ENCODE measurements around the gene DGKG.

The DGKG gene

DNA sequence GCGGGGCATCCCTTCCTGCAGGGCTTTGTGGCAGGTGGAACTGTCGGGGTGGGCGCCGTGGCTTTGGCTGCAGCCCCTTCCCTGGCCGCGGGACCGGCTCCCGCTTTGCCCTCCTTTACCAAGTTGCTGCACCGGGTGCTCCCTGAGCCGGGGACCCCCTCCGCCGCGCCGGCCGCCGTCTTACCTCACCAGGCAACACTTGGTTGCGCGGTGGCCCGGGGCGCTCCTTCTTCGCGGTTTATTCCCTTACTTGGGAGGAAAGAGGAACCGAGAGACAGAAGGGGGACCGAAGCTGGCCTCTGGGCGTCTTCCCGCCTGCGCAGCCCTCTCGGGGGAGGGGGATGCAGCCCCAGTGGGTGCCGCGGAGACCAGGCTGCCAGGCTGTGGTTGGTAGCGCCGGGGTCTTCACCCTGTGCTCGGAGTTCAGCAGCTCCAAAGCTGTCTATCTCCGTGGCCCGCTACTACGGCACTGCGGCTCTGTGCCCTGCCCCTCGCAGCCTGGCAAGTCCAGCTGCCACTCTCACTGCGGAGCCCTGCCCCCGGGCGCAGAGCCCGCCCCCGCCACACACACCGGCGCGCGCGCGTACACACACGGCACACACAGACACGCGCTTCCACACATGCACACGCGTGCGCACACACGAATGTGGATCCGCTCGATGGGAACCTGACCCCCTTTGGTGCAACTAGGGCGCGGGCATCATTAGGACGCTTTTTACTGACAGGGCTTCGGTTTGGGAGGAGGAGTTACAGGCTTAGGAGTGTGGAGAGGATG lies at the start of gene DGKG:
TSS of gene DGKG (minus strand) at position 473 of the 775 bp plus-strand sequence. CDS start 41,775 bp downstream, outside the sequence.
- H3K27ac Mint-ChIP-seq: no peak within 1 kb of the TSS
- DNase-seq: peak; percentile 54
- H3K9me3 Mint-ChIP-seq: no peaks in the 10 kb centered on the region
- H3K36me3 Mint-ChIP-seq (ENCODE audit: low read depth): no peaks in the 10 kb centered on the region
- H3K4me1 Mint-ChIP-seq (ENCODE audit: low read depth): peaks cover 9% of the 10 kb centered on the region
- peak within 1 kb of the TSS; percentile 59 for H3K4me3 Mint-ChIP-seq
- H3K27me3 Mint-ChIP-seq: peaks cover 76% of the 10 kb centered on the region

DNA sequence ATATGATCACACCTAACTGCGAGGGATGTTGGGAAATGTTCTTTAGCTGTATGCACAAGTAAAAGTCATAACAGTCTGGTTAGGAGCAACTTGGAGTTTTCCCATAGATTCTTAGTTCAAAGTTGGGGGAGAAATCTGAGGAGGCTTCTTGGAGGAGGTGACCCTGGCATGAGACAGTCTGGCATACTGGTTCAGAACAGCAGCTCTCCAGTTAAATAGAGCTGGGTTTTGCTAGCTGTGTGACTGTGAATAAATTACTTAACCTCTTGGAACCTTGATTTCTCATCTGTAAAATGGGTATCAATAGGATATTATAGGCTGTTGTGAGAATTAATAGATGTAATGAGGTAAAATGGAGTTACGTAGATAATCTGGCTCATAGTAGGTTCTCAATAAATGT lies 49.1 kb upstream of the DGKG start:
- H3K4me3 Mint-ChIP-seq: no peak overlapping the region

DNA sequence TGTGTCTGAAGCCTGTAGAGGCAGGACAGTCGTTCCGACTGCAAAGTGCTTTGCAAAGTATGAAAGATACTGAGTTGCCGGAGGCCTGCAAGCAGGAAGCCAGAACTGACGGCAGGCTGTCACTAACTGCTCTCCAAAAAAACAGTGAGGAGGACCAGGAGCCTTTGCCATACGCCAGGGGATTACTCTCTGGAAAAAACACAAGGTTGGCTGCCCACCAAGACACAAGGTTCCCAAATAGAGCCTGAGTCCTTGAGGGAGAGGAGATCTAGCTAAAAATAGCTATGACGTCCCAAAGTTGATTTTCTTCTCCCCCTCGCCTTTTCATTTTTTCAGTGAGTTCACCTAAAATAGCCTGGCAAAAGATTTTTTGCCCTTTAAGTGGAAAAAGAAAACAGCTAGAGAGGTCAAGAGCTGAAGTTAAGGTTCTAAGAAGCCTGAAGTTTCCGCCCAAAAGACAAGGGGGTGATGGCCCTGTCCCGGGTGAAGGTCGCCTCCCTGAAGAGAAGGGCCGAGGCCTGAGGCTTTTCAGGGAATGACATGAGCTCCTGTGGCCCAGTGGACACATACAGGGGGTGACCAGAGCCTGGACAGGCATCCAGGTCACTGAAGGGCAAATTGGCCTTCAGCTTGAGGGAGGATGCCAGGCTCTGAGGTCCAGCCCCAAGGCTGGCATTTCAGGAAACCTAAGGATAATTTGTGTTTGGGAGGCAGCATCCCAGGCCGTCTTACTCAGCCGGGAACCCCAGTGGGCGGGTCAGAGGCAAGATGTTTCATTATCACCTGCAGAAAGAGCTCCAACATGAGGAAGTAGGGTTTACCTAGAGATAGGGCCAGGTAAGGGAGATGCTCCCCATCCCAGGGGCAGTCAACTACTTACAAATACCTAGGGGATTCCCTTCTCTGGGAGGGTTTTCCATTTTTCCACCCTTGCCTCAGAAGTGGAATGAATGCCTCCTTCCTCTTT lies 44.9 kb upstream of the DGKG start:
- Mint-ChIP-seq H3K27ac (no peak overlapping the region), H3K4me1 (ENCODE audit: low read depth) (peaks cover 13% of the 10 kb centered on the region), H3K9me3 (no peaks in the 10 kb centered on the region), H3K4me3 (no peak overlapping the region), H3K27me3 (peaks cover 16% of the 10 kb centered on the region), H3K36me3 (ENCODE audit: low read depth) (no peaks in the 10 kb centered on the region)
- no peak for DNase-seq

More for the DNA sequence above, 49.1 kb upstream of the DGKG start:
- DNase-seq: no peak
- no peaks in the 10 kb centered on the region for H3K9me3 Mint-ChIP-seq
- peaks cover 27% of the 10 kb centered on the region for H3K27me3 Mint-ChIP-seq
- no peak overlapping the region for H3K27ac Mint-ChIP-seq
- H3K36me3 Mint-ChIP-seq (ENCODE audit: low read depth): no peaks in the 10 kb centered on the region
- H3K4me1 Mint-ChIP-seq (ENCODE audit: low read depth): peaks cover 39% of the 10 kb centered on the region

DNA sequence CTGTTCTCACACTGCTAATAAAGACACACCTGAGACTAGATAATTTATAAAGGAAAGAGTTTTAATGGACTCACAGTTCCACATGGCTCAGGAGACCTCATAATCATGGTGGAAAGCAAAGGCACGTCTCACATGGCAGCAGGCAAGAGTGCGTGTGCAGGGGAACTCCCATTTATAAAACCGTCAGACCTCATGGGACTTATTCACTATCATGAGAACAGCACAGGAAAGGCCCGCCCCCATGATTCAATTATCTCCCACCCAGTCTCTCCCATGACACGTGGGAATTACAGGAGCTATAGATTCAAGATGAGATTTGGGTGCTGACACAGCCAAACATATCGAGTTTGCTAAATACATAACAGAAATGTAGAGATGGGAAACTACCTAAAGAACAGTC lies 39.5 kb upstream of the DGKG start:
- no peak for DNase-seq
- peaks cover 12% of the 10 kb centered on the region for H3K27me3 Mint-ChIP-seq
- H3K9me3 Mint-ChIP-seq: no peaks in the 10 kb centered on the region
- no peak overlapping the region for H3K4me3 Mint-ChIP-seq
- H3K4me1 Mint-ChIP-seq (ENCODE audit: low read depth): peaks cover 5% of the 10 kb centered on the region
- H3K27ac Mint-ChIP-seq: no peak overlapping the region
- no peaks in the 10 kb centered on the region for H3K36me3 Mint-ChIP-seq (ENCODE audit: low read depth)

DNA sequence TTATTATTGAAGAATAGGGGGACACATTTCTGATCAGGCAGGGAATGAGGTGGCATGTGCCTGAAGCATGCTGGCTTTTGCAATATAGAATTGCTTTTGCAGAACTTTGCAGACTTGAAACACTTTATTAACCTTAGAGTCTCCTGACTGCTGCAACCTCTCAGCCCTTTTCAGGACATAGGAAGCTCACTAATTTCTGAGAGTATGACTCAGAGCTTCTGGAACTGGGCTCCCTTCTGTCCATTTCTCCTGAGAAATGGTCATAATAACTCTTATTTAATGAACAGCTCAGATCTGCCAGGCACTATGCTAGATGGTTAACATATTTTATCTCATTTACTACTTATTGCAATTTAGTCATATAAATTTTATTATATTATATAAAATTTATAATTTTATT lies 38.6 kb upstream of the DGKG start:
- H3K27ac Mint-ChIP-seq: no peak overlapping the region
- H3K9me3 Mint-ChIP-seq: no peaks in the 10 kb centered on the region
- H3K36me3 Mint-ChIP-seq (ENCODE audit: low read depth): no peaks in the 10 kb centered on the region
- no peak overlapping the region for H3K4me3 Mint-ChIP-seq
- H3K27me3 Mint-ChIP-seq: peaks cover 12% of the 10 kb centered on the region
- no peak for DNase-seq
- peaks cover 5% of the 10 kb centered on the region for H3K4me1 Mint-ChIP-seq (ENCODE audit: low read depth)

DNA sequence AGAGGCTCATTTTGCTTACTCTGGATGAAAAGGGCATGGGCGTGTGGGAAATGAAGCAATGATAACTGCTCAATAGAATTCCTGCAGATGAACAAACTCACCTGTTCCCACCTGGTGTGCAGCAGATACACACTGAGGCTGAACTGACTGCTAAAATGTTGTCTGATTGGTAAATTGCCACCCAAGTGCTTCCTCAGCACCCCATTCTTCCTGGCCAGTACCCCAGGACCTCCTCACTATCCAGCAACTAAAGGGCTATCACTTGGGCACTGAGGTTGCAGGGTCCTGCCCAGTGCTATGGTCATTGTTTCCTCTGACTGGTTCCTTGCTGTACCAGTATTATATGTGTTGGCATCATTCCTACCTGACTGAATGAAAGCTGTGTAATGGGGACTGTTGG lies 38.0 kb upstream of the DGKG start:
- peaks cover 5% of the 10 kb centered on the region for H3K4me1 Mint-ChIP-seq (ENCODE audit: low read depth)
- no peak overlapping the region for H3K4me3 Mint-ChIP-seq
- H3K27ac Mint-ChIP-seq: no peak overlapping the region
- DNase-seq: no peak
- peaks cover 13% of the 10 kb centered on the region for H3K27me3 Mint-ChIP-seq
- H3K36me3 Mint-ChIP-seq (ENCODE audit: low read depth): no peaks in the 10 kb centered on the region
- no peaks in the 10 kb centered on the region for H3K9me3 Mint-ChIP-seq

DNA sequence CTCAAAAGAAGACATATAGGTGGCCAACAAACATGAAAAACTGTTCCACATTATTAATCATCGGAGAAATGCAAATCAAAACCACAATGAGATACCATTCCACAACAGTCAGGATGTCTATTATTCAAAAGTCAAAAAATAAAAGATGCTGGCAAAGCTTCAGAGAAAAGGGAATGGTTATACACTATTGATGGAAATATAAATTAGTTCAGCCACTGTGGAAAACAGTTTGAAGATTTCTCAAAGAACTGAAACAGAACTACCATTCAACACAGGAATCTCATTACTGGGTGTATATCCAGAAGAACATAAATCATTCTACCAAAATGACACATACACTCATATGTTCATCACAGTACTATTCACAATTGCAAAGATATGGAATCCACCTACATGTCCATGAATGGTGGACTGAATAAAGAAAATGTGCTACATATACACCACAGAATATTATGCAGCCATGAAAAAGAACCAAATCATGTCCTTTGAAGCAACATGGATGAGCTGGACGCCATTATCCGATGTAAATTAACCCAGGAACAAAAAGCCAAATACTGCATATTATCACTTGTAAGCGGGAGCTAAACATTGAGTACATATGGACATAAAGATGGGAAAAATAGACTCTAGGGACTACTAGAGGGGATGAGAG lies 32.7 kb upstream of the DGKG start:
- H3K27me3 Mint-ChIP-seq: peaks cover 6% of the 10 kb centered on the region
- H3K4me3 Mint-ChIP-seq: no peak overlapping the region
- H3K4me1 Mint-ChIP-seq (ENCODE audit: low read depth): peaks cover 2% of the 10 kb centered on the region
- H3K36me3 Mint-ChIP-seq (ENCODE audit: low read depth): no peaks in the 10 kb centered on the region
- peaks cover 11% of the 10 kb centered on the region for H3K9me3 Mint-ChIP-seq
- H3K27ac Mint-ChIP-seq: no peak overlapping the region
- DNase-seq: no peak

DNA sequence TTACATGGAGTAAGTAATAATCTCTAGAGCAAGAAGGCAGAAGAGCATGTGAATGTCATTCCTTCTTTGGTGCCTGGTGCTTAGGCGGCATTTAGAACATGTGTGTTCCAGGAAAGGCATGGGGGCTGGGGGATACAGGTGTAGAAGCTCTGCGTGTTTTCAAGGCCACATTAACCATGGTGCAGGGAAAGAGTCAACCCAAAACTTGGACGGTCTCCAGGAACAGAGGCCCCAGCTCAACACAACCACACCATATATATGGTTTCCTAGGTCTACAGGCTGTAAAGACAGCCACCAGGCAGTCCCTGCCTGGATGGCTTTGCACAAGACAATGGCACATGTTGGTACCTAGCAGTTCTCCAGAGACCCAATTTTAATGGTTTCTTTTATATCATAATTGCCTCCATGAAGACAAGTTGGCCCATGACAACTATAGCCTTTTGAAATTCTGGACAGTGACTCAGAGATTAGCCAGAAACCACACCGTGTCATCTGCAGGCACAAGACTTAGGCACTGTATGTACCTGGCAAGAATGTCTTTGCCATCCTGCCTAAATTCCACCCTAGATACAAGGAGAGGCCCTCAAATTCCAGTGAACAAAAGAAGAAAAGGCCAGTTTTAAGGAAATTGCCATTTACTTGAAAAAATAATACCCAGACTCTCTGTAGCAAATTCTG lies 25.0 kb upstream of the DGKG start:
- Mint-ChIP-seq H3K36me3 (ENCODE audit: low read depth) (no peaks in the 10 kb centered on the region), H3K27me3 (peaks cover 8% of the 10 kb centered on the region), H3K4me1 (ENCODE audit: low read depth) (peaks cover 12% of the 10 kb centered on the region), H3K9me3 (no peaks in the 10 kb centered on the region), H3K27ac (no peak overlapping the region), H3K4me3 (no peak overlapping the region)
- DNase-seq: no peak

DNA sequence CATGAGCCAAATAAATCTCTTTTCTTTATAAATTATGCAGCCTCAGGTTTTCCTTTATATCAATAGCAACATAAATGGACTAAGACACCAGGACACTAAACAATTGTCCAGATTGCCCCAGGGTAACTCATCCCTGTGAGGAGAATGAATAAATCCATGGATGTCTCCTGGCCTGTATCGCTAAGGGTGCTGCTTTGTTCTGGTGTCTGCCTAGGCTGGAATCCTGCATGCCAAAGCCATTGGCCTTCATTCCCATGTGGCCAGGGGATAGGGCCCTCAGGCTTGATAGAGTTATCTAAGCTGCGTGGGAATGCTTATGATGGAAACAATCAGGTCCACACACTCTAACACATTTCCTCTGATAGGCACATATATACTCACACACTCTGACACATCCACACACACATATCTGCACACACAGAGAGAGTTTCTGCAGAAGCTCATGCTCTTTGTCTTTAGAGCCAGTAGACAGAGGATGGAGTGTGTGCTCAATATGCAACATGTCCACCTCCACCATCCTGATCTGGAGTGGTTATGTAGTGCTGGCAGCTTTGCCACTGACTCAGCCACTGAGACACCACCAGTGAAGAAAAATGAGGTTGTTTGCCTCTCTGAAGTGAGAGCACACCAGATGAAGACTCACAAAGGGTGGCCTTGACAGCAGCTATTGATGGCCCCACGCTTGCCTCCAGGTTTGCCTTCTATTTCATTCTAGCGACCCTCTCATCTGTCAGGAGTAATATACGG lies 24.0 kb upstream of the DGKG start:
- H3K9me3 Mint-ChIP-seq: no peaks in the 10 kb centered on the region
- H3K27ac Mint-ChIP-seq: no peak overlapping the region
- peaks cover 20% of the 10 kb centered on the region for H3K4me1 Mint-ChIP-seq (ENCODE audit: low read depth)
- no peak overlapping the region for H3K4me3 Mint-ChIP-seq
- no peak for DNase-seq
- H3K27me3 Mint-ChIP-seq: peaks cover 8% of the 10 kb centered on the region
- H3K36me3 Mint-ChIP-seq (ENCODE audit: low read depth): no peaks in the 10 kb centered on the region

DNA sequence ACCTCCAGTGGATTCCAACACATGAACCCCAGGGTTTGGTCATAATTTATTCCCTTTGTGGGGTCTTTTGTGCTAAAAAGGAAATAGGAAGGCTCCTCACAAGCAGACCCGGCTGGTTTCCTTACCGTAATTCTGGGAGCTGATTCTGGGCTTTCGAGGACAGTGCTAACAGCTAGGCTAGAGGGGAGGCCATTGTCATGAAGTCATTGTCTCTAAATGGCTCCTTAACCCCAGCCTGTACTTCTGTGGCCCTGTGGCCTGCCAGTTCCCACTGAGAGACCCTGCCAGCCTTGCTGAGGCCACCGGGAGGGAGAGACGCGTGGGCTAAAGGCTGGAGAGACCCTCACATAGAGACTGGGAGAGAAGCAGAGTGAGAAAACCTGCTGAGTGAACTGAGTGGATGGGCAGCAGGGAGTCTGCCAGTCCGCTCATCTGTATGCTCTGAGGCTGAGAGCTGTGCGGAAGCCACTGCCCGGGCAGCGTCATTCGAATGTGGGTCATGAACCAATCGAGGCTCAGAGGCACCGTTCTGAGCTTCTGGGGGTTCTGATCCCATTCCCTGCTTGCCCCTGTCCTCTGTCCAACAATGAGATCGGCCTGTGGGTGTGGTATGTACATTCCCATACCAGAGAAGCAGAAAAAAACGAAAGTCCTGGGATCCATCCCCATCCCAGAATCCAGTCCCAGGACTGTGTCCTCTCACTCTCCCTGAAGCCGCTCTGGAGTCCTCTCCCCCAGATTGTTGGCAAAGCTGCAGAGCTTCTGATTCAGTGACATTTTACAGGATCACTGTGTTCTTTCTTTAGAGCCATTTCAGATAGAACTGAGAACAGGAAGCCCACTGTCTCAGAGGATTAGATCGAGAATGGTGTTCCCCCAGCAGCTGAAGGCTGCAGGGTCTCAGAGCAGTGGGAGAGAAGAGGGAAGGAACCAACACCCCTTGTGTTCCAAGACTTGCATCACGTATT lies 21.3 kb upstream of the DGKG start:
- Mint-ChIP-seq H3K9me3 (no peaks in the 10 kb centered on the region), H3K4me3 (no peak overlapping the region), H3K4me1 (ENCODE audit: low read depth) (peaks cover 28% of the 10 kb centered on the region), H3K27me3 (peaks cover 8% of the 10 kb centered on the region), H3K27ac (no peak overlapping the region), H3K36me3 (ENCODE audit: low read depth) (no peaks in the 10 kb centered on the region)
- no peak for DNase-seq

DNA sequence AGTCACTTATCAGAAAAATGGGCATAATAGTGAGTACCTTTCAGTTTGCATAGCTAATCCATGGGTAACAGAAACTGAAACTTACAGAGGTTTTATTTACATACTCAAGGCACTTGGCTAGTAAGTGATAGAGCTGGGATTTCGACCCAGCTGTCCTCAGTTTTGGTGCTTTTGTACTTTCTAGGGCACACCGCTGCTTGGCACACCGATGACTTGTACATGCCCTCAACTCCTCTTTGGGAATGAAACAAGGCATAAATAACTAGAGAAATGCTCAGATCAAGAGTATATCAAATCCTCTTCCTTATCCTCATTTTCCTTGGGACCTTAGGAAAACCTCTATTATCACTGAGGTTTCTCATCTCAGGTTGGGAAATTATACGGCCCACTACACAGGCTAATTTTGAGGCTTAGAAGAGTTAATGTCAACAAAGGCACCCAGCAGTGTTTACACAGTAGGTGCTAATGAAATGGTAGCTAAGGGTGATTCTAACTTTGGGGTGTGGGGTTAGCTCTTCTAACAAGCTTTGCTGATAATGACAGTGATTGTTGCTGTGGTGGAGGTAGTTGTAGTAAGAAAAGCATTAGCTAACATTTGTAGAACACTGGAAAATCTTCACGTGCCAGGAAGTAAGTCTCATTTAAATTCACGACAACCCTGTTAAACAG lies 20.3 kb upstream of the DGKG start:
- no peak overlapping the region for H3K27ac Mint-ChIP-seq
- no peaks in the 10 kb centered on the region for H3K36me3 Mint-ChIP-seq (ENCODE audit: low read depth)
- no peaks in the 10 kb centered on the region for H3K9me3 Mint-ChIP-seq
- peaks cover 28% of the 10 kb centered on the region for H3K4me1 Mint-ChIP-seq (ENCODE audit: low read depth)
- H3K27me3 Mint-ChIP-seq: peaks cover 9% of the 10 kb centered on the region
- H3K4me3 Mint-ChIP-seq: no peak overlapping the region
- DNase-seq: no peak

DNA sequence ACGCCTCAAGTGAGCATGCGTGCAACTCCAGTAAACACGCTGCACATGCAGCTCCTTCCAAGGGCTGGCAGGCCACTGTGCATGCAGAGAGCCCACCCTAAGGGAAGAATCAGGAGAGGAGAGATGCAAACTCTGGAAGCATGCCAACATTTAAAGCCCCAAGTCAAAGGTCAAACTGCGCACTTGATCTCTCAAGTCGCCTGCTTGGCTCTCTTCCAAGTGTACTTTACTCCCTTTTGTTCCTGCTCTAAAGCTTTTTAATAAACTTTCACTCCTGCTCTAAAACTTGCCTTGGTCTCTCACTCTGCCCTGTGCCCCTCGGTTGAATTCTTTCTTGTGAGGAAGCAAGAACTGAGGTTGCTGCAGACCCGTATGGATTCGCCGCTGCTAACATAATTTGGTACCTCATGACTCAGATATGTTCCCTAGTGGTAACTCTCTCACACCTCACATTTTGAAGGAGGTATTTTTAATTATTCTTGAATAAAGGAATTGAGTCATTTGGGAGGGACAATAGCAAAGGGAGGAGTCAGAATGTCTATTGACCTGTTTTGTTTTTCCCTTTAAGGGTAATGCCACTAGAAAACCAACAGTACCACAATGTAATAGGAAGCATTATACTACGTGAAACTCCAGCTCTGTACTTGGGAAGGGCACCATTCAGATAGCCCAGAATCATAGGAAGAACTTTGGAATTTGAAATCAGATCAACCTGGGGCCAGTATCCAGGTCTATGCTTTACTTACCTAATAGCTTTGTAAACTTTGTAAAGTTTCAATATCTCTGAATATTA lies 19.6 kb upstream of the DGKG start:
- Mint-ChIP-seq H3K4me3 (no peak overlapping the region), H3K36me3 (ENCODE audit: low read depth) (no peaks in the 10 kb centered on the region), H3K27ac (no peak overlapping the region), H3K27me3 (peaks cover 12% of the 10 kb centered on the region), H3K4me1 (ENCODE audit: low read depth) (peaks cover 21% of the 10 kb centered on the region), H3K9me3 (no peaks in the 10 kb centered on the region)
- no peak for DNase-seq
